ENCODE measurements around the gene ARHGAP40.

- TF ChIP-seq CTCF (conservative IDR thresholded peaks at IDR 0.05; ENCODE audit: low read depth in 2 of 2), result no peak
- TF ChIP-seq POLR2AphosphoS5 (IDR thresholded peaks at IDR 0.05; ENCODE audit: low read depth), result no peak
- no peak for TF ChIP-seq EZH2phosphoT487 (IDR thresholded peaks at IDR 0.05; ENCODE audit: unreplicated experiment)
- no peak for TF ChIP-seq EZH2 (IDR thresholded peaks at IDR 0.05; ENCODE audit: low read depth, unreplicated experiment)
- no peak for TF ChIP-seq REST (IDR thresholded peaks at IDR 0.05; ENCODE audit: unreplicated experiment)
- no peak for TF ChIP-seq STAT1 (IDR thresholded peaks at IDR 0.05; ENCODE audit: unreplicated experiment)
Measured at GRCh38 chr20:38644588-38645260, 43.1 kb downstream of the ARHGAP40 start.
